Measurements from ENCODE around the gene PATZ1.

DNA sequence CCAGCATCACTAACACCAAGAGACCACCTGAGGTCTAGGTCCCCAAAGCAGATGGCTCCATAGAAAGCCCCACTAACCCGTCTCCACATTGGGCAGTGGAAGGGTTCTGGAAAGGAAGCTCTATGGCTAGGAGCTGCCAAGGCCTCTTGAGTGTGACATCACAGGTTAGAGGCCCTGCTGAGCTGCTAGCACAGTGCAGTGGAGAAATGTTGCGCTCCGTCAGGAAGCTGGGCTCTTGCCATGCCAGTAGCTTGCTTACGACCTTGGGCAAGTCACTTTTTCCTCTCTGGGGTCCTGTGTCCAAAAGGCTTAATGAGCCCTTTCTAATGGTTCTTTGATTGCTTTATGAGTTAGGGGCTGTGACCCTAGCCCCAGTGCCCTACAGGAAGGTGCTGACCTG is 64.4 kb downstream of the PATZ1 start:
- TF ChIP-seq POLR2A (IDR thresholded peaks at IDR 0.05) (no peak), CTCF (IDR thresholded peaks at IDR 0.05) (no peak), POLR2AphosphoS5 (IDR thresholded peaks at IDR 0.05) (no peak), EP300 (IDR thresholded peaks at IDR 0.05) (no peak)
